ENCODE measurements around the gene TRPM8.

Gene TRPM8

DNA sequence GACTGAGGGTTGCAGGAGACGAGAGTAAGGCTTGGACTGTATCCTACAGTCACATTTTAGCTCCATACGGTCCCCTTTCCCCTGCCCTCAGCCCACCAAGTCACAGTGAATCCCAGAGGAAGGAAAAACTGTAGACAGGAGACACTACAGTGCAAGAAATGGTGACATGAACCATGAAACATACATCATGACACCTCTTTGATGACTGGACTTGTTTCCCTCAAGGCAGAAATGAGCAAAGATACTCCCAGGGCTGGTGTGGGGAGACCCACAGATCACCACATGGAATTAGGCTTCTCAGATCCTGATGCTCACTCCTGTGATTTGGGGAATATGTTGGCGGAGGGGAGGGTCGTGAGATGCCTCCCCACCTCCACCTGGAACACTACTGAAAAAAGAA, 85.1 kb downstream of the TRPM8 start:
- DNase-seq (ENCODE audit: low spot score) = no peak

DNA sequence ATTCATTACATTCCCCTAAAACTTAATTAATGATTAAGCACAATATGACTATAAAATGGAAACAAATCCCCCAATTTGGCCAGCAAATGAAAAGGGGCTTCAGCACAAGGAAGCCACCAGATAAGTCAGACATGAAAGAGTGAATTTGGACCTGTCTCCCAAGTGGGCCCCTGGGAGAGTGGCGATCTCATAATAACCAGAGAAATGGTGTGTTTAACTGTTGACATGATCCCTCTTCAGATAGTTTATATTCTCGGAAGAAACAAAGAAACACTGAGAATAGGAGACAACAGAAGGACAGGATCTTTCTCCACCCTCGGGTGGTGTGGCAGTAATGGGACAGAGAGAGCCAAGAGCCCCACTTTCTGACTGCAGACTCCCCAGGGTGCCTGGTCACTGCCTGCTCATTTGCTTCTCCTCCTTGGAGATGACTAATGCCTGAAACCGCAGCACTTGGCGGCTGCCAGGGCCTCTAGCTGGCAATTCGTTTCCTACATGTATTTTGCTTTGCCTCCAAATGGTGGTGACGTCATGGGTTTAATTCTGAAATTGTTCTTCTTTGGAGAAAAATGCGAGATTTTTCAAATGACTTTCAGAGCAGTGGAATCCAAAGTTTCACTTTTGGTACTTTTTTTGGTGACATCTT, 86.9 kb downstream of the TRPM8 start:
- no peak for DNase-seq (ENCODE audit: low spot score)

DNA sequence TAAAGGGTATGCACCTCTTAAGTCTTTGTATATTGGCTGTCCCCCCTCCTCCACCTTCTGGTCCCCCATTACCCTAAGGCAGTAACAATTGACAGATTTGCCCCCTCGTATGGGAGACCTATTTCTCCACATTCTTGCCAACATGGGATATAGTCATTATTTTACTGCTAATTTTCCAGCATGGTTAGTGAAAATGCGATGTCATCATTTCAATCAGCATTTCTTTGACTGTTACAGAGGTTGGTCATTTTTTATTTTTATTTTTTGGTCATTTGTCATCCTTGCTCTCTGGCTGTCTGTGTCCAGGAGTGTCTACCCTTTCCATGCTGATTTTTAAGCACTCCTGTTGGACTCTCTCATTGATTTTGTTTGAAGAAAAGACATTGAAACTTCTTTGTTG, 88.0 kb downstream of the TRPM8 start:
- DNase-seq (ENCODE audit: low spot score) = no peak

DNA sequence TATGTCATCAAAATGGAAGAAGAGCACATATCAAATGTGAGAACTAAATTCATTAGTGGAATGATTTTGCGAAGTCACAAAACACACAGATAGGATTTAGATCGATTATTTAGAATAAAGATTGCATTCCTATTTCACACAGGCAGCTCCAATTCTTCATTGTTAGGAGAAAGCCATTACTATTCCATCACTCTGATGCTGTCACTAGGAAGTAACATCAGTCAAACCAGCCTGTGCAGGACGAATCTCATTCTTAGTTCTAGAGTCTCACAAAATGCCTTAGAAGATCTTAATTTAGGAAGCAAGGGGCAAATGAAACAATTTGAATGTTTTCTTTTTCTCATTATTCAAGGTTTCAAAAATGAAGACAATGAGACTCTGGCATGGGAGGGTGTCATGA, 89.3 kb downstream of the TRPM8 start:
- no peak for DNase-seq (ENCODE audit: low spot score)

DNA sequence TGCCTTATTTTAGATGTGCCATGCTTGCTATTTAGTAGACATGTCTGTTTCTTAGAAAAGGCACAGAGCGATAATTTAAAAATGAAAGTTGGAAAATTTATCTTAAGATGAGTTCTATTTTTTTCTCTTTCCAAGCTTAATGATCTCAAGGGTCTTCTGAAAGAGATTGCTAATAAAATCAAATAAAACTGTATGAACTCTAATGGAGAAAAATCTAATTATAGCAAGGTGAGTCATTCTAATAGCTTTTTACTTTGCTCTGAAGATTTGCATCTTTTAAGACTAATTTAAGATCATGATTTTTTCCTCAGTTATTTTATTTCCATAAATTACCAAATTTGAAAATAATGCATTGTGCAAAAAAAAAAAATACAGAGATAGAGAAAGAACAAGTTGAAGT, 97.3 kb downstream of the TRPM8 start:
- DNase-seq (ENCODE audit: low spot score) = no peak

DNA sequence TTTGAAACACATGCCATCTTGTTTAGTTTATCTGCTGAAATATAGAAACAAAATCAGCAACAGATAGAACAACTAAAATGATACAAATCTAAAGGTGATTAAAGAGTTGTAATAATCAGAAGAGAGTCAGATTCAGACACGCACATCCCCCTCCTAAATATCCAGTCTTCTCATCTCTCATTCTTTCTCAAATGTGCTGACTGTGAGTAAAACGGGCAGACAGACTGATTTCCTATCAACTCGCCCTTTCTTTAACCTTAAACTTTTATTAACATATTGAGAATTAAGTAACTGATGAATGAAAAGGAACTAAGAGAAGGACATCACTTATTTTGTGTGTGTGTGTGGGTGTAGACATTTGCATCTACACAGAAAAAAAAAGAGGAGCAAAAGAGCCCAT, 98.7 kb downstream of the TRPM8 start:
- DNase-seq (ENCODE audit: low spot score) = no peak

DNA sequence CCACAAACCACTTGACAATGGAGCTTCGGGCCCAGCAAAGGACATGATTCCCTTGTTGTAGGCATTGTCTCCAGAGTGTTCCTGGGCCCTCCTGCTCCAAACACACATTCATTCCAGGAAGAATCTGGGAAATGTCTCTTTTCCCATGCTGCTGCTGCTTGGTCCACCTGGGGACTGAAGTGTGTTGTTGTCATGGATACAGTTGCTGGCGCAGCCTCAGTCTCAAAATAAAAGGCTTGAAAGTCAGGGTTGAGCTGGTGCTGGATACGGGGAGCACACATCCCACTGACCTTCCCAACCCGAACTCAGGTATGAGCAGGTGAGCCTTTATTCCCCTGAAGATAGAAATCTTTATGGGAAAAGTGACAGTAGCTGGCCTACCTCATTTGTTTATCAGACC, 102.7 kb downstream of the TRPM8 start:
- no peak for DNase-seq (ENCODE audit: low spot score)

DNA sequence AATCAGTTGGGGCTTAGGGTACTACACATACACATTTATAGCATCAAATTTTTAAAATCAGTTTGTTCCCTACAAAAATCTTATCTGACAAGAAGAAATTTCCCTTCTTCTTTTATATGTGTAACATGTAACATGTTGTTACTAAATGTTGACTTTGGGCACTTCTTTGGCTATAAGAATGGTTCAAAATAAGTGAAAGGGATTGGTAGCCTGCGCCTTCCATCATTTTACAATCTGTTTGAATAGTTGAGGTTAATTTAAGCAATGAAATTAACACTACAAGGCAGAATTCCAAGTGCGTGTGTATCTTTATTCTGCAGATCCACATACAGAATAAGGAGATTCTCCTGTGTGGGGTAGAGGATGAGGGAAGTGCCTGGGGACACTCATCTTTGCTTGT, 103.2 kb downstream of the TRPM8 start:
- DNase-seq (ENCODE audit: low spot score) = no peak

DNA sequence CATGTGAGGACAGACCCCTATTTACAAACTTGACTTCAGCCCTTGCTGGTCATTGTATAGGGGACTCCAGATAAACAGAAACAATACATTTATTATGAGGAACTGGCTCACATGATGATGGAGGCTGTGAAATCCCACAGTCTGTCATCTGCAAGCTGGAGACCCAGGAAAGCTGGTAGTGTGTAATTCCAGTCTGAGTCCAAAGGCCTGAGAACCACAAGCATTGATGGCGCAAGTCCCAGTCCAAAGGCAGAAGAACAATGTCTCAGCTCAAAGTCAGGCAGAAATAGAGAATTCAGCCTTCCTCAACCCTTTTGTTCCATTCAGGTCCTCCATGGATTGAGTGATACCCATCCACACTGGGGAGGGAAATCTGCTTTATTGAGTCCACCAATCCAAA, 105.3 kb downstream of the TRPM8 start:
- DNase-seq (ENCODE audit: low spot score) = no peak

DNA sequence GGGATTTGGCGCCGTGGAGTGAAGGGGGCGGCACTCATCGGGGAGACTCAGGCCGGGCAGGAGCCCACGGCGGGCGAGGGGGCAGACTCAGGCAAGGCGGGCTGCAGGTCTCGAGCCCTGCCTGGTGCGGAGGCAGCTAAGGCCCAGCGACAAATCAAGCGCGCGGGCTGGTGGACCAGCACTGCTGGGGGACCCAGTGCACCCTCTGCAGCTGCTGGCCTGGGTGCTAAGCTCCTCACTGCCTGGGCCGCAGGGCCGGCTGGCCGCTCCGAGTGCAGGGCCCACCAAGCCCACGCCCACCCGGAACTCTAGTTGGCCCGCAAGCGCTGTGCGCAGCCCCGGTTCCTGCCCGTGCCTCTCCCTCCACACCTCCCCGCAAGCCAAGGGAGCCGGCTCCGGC, 107.1 kb downstream of the TRPM8 start:
- no peak for DNase-seq (ENCODE audit: low spot score)

DNA sequence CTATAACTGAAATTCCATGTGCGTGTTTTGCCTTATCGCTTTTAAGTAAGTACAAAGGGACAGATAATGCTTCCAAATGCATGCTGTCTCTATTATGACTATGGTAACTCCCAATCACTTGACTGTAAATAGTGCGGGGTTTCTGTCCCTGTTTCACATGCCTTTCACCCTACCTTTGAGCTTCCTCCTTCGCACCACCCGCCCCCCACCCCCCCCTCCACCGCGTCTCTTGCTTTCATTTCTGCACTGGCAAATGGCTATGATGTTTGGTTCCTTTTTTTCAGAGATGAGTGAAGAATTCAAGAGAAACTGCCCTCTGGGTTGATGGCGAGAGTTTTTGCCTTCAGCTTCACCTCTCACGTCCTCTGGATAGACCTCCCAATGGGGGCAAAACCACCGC, 108.3 kb downstream of the TRPM8 start:
- peak; percentile 48 for DNase-seq (ENCODE audit: low spot score)

DNA sequence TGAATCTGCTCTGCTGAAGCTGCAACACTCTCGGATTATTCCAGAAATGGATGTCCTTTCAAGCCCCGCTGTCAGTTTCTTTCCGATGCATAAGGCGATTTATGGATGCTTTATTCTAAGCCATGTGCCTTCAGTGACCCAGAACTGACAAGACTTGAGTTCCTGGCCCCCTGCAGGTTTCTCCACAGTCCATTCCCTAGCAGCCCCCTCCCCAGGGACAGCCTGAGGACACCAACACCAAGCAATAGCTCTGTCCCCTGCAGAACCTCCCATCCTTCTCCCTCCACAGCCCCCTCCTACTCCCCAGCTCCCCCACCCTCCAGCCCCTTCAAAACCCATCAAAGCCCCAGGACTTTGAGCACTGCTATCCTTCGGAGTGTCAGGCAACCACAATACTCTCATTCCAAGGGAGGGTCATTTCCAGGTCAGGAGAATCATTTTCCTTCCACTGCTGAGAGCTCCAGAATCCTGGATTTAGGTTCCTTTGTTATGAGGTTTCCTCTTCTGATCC, 108.8 kb downstream of the TRPM8 start:
- DNase-seq (ENCODE audit: low spot score) = no peak

DNA sequence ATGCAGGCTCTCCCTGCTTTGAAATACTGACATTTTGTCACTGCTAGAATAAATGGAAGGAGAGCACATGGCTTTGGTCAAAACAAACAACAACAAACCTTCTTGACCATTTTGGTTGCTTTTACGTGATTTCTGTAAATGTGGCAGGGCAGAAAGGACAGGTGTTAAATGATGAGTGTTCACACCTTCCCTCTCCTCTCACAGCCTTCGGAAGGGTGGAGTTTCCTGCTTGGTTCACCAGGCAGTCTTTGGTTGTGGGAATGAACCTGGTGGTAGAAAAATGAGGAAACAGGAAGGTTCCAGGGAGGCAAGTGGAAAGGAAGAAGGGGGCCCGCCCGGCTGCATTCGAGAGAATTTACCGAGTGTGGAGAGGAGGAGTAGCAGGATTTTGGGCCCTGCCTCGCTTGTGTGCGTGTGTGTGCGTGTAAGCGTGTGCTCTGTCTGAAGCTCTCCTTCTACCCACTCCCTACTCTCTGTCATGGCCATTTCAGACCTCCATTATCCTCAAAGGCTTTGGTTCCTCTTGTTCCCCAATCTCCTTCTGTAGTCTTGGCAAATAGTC, 109.6 kb downstream of the TRPM8 start:
- no peak for DNase-seq (ENCODE audit: low spot score)

DNA sequence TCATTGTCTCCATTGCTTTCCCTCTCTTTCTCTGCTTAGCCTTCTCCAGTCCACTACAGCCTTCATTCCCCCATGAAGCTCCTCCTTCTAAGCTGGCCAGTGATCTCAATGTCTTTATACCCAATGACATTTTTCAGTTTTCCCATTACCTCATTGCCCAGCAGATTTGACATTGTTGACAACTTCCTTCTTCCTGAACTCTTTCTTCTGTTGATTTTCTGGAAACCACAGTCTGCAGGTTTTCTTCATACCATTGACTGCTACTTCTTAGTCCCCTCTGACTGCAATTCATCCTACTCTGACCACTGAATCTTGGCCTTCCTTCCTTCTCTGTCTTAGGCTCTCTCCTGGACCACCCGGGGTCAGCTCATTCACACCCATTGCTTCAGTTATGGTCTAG, 110.5 kb downstream of the TRPM8 start:
- DNase-seq (ENCODE audit: low spot score) = no peak

DNA sequence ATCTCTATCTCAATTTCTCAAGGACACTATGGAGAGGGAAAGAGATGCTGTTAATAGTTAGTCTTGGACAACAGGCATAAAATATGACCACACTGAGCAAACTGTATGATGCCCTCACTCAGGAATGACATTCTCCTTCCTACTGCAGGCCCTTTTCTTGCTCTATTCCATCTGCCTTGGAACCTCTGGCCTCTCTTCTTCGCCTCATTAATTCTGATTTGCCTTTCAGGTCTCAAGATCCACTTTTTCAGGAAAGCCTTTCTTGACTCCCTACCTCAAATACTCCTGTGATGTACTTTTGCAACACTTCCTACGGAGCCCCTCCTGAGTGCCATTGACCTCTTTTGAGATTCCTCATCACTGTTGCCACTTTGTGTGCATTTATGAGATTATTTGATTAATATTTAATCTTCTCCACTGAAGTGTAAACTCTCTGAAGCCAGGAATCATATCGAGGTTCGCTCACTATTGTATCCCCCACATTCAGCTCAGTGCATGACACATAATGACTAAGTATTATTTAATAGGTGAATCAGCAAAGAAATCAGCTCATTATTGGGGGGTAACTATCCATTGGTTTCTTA, 112.1 kb downstream of the TRPM8 start:
- no peak for DNase-seq (ENCODE audit: low spot score)

DNA sequence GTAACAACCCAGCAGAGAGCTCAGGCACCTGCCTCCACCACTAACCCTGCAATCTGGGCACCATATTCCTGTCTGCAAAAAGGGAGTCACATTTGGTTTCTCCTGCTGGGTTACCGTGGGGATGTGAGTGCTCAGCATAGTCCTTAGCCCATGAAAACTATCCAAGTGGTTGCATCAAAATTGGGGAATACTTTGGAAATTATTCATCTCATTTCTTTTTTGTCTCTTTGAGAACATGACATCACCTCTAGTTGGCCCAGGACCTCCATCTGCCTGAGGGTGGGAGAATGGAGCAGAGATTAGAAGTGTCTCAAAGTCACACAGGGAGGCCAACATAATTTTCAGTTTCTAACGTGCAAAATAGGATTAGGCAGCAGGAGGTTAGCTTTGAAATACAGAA, 114.0 kb downstream of the TRPM8 start:
- no peak for DNase-seq (ENCODE audit: low spot score)

DNA sequence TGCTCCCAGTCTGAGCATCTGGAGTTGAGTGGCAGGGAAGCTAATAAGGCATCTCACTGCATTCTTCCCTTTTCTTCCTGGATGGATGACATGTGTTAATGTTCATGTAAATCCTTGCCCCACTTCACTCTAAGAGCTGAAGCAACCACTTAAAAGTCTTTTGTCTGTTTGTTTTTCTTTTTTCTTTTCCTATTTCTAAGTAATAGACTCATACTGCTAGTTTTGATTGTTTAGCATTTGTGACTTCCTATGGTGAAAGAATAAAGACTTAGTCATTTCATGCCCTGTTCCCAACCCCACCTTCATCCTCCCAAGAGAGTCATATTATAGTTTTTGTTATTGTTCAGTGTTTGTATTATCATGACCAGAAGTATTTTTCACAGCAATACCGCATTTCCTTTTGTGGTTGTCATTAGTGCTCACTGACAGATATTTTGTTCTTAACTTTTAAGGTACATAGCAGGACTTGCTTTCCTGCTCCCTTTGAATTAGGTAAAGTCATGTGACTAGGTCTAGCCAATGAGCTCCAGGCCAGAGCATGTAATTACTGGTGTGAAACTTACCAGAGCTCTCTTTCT, 115.2 kb downstream of the TRPM8 start:
- DNase-seq (ENCODE audit: low spot score) = no peak

DNA sequence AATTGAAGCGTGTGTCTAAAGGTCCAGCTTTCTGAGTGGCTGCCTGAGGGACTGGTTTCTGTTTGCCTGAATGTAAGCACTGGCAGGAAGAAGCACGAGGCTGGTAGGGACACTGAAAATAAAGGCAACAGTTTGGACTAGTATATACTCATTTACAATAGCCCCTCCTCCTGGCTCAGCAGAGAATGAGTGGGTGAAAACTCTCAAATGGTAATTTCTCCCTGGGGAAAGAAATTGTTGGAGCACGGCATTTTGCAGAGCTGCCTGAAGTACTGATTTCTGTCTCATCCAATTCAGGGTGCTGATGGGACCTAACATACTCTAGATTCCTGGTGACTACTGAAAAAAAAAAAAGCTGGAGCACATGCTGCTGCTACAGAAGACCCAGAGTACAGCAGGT, 116.0 kb downstream of the TRPM8 start:
- DNase-seq (ENCODE audit: low spot score) = no peak

DNA sequence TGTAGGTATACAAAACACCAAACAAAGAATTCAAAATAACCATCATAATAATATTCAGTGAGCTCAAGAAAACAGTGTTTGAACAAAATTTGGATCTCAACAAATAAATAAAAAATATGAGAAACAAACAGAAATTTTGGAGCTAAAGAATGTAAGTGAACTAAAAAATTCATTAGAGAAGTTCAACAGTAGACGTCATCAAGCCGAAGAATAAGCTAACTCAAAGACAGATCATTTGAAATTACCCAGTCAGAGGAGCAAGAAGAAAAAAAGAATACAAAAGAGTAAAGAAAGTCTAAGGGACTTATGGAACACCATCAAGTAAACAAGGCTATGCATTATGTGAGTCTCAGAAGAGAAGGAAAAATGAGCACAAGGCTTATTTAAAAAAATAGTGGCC, 116.7 kb downstream of the TRPM8 start:
- DNase-seq (ENCODE audit: low spot score) = no peak

DNA sequence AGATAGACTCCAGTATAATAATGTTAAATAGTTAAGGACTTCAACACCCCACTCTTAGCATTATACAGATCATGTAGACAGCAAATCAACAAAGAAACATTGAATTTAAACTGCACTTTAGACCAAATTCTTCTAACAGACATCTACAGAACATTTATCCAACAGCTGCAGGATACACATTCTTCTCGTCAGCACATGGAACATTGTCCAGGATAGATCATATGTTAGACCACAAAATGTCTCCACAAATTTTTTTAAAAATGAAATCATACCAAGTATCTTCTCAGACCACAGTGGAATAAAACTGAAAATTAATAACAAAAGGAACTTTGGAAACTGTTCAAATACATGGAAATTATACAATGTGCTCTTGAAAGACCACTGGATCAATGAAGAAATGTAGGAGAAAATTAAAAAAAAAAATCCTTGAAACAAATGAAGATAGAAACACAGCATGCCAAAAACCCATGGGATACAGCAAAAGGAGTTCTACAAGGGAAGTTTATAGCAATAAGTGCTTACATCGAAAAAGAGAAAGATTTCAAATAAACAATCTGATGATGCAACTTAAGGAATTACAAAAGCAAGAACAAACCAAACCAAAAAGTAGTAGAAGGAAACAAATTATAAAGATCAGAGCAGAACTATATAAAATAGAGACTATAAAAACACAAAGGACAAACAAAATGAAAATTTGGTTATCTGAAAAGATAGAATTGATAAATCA, 121.1 kb downstream of the TRPM8 start:
- DNase-seq (ENCODE audit: low spot score) = no peak

DNA sequence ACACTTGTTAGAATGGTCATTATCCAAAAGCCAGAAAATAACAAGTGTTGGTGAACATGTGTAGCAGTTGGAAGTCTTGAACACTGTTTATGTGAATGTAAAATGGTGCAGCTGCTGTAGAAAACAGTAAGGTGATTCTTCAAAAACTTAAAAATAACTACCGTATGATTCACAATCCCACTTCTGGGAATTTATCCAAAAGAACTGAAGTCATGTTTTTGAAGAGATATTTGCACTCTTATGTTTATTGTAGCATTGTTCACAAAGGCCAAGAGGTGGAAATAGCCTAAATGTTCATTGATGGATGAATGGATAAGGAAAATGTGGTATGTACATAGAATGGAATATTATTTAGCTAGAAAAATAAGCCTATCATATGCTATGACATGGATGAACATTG, 127.0 kb downstream of the TRPM8 start:
- no peak for DNase-seq (ENCODE audit: low spot score)

DNA sequence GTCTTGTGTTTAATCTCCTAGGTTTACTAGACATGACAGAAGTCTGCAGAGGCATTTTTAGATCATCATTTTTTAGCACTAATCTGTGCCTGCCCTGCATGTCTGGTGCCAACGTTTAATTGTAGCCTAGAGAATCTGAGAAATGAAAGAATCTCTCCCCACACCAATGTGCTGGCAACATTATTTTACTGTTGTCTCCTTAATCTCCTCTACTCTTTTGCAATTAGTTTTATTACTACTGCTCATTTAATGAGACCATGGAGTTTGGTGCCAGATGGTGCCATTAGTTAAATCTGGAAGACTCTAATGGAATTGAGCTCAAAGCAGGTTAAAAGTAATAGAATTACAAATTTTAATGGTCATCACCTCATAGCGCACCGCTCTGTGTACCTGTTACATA, 129.3 kb downstream of the TRPM8 start:
- no peak for DNase-seq (ENCODE audit: low spot score)

DNA sequence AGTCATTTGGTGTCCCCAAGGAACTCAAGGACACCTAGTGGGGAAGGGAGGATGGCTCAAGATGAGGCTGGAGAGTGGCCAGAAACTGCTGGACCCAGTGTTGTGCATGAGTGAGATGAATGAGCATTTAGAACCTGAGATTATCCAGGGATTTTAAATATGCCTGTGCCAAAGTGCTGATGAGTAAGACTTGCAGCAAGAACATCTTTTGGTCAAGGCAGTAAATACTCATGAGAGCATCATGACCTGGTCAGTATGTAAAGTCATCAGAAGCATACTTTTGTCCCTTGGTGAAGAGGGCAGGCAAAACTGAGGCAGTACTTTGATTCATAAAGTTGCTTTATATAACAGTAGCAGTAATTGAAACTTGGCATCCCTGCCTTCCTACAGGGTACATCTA, 130.2 kb downstream of the TRPM8 start:
- DNase-seq (ENCODE audit: low spot score) = no peak

Data from germinal center (tissue), 1 donor.